K562 (cell line): ENCODE results near the gene TNF. TPM values are rescaled to one million over a fixed set of nuclear protein-coding genes. Genes with fewer than 3 reads are reported as not detected.

ENCODE experiments used
- ADNP ChIP-seq: fragments of 200-800 bp; sonication (Bioruptor generic); IDR thresholded peaks from 2 replicates; pipeline ENCODE4 v1.6.1; 2016; ENCODE audit warnings: missing genetic modification characterization, missing compliant biosample characterization
- BACH1 ChIP-seq: fragments of 200-800 bp; sonication (Bioruptor generic); IDR thresholded peaks from 2 replicates; pipeline ENCODE4 v1.6.1; 2016; ENCODE audit warnings: missing genetic modification characterization, missing compliant biosample characterization
- CAMTA2 ChIP-seq: fragments of 250-450 bp; sonication (Bioruptor Pico); conservative IDR thresholded peaks from 2 replicates; pipeline ENCODE4 v1.5.1; 2022
- EWSR1 ChIP-seq: fragments of 450-650 bp; IDR thresholded peaks from 2 replicates; pipeline ENCODE4 v1.6.1; 2018; ENCODE audit warnings: borderline replicate concordance, mild to moderate bottlenecking, low read depth, moderate library complexity; ENCODE audit not compliant: partially characterized antibody
- GTF3C2 ChIP-seq: IDR thresholded peaks from 3 replicates; pipeline ENCODE4 v1.6.1; 2011; ENCODE audit warnings: borderline replicate concordance, mild to moderate bottlenecking, moderate library complexity; ENCODE audit not compliant: insufficient read length; ENCODE audit errors: extremely low read depth
- HBP1 ChIP-seq: fragments of 450-650 bp; formaldehyde crosslinking; IDR thresholded peaks from 2 replicates; pipeline ENCODE4 v1.4.0; 2022; ENCODE audit warnings: missing genetic modification characterization
- HEY1 ChIP-seq: fragments of 250-450 bp; sonication (Bioruptor Pico); IDR thresholded peaks from 2 replicates; pipeline ENCODE4 v1.5.0; 2020; ENCODE audit warnings: mild to moderate bottlenecking, moderate library complexity, borderline replicate concordance
- HMG20A ChIP-seq: fragments of 450-650 bp; formaldehyde crosslinking; conservative IDR thresholded peaks from 2 replicates; pipeline ENCODE4 v1.4.0; 2020; ENCODE audit warnings: mild to moderate bottlenecking, mixed read lengths
- ILF3 ChIP-seq: fragments of 450-650 bp; IDR thresholded peaks from 2 replicates; pipeline ENCODE4 v1.6.1; 2018; ENCODE audit warnings: antibody characterized with exemption, mild to moderate bottlenecking, moderate library complexity, borderline replicate concordance
- RCOR1 ChIP-seq, 2 experiments: IDR thresholded peaks; 2 replicates each; pipeline ENCODE4 v1.6.1; 2012; ENCODE audit warnings: low read depth in 2 of 2, low read length in 2 of 2, borderline replicate concordance in 1 of 2, improper control_type of control experiment in 1 of 2
- SIRT6 ChIP-seq: IDR thresholded peaks from one replicate; pipeline ENCODE4 v1.6.1; 2012; ENCODE audit warnings: low read depth, mild to moderate bottlenecking, control low read depth, inconsistent platforms, low read length, moderate library complexity
- SRF ChIP-seq, 2 experiments: fragments of 250-450, 450-650 bp in 1 of 2; sonication (Bioruptor Pico) in 1 of 2; sonication (generic) in 1 of 2; formaldehyde crosslinking; IDR thresholded peaks; 2 replicates each; pipeline versions ENCODE4 v1.5.0 to v1.5.1; 2020 to 2022; ENCODE audit warnings: mild to moderate bottlenecking in 1 of 2, missing genetic modification reagents in 1 of 2
- TBL1XR1 ChIP-seq, 2 experiments: IDR thresholded peaks; 2 replicates each; pipeline ENCODE4 v1.6.1; 2012; ENCODE audit warnings: improper control_type of control experiment in 2 of 2, low read length in 2 of 2, mild to moderate bottlenecking in 1 of 2
- TRIM28 ChIP-seq: fragments of 450-650 bp; IDR thresholded peaks from 2 replicates; pipeline ENCODE4 v1.6.1; 2017
- YY1 ChIP-seq, 3 experiments: IDR thresholded peaks; 2 replicates each; pipeline ENCODE4 v1.6.1; 2011; ENCODE audit warnings: low read length in 2 of 3, mild to moderate bottlenecking in 2 of 3, moderate library complexity in 2 of 3, borderline replicate concordance in 1 of 3, control low read depth in 1 of 3, low read depth in 1 of 3; ENCODE audit not compliant: insufficient read depth in 3 of 3, insufficient replicate concordance in 2 of 3, control insufficient read depth in 1 of 3, insufficient read length in 1 of 3; ENCODE audit errors: extremely low read depth in 1 of 3
- ZKSCAN1 ChIP-seq: fragments of 150-350 bp; IDR thresholded peaks from 2 replicates; pipeline ENCODE4 v1.6.1; 2016; ENCODE audit warnings: low read depth, low read length
- ZNF146 ChIP-seq: IDR thresholded peaks from one replicate; pipeline ENCODE4 v1.6.1; 2018; ENCODE audit warnings: missing compliant biosample characterization; ENCODE audit not compliant: unreplicated experiment
- ZNF77 ChIP-seq: fragments of 250-450 bp; sonication (Bioruptor Pico); IDR thresholded peaks from 2 replicates; pipeline ENCODE4 v1.5.0; 2020
- polyA plus RNA-seq, 8 experiments: library from polyadenylated mRNA; depleted of rRNA in 4 of 8; stranded (reverse) in 5 of 8; unstranded in 3 of 8; fragments of >200 nt; fragmentation: Nextera tagmentation in 2 of 8; fragmentation: Illumina TruSeq in 1 of 8; extraction: Ambion mirVana in 2 of 8; extraction: Trizol in 1 of 8; gene quantifications; 2 replicates each; pipeline versions ENCODE4 v1.2.1 to v1.2.3, GENCODE V29; 2011 to 2014; ENCODE audit warnings: inconsistent platforms in 1 of 8, missing spikeins in 1 of 8
- total RNA-seq, 7 experiments: library from RNA; depleted of rRNA in 6 of 7; stranded (reverse); fragments of >200 nt in 6 of 7; fragmentation: Illumina TruSeq in 2 of 7; extraction: Trizol in 2 of 7; gene quantifications; 2 replicates each; pipeline versions ENCODE4 v1.2.1 to v1.2.3, GENCODE V29; 2011 to 2021; ENCODE audit warnings: low replicate concordance in 1 of 7
- TF ChIP-seq, protein P1 (sequence below): fragments of 450-650 bp; formaldehyde crosslinking; conservative IDR thresholded peaks from 2 replicates; pipeline ENCODE4 v1.4.0; 2022; ENCODE audit warnings: mild to moderate bottlenecking, missing genetic modification characterization
- TF ChIP-seq, protein P2 (sequence below): sonication (generic); formaldehyde crosslinking; IDR thresholded peaks from 2 replicates; pipeline ENCODE4 v1.8.0; 2022; ENCODE audit warnings: mild to moderate bottlenecking, low read depth, missing genetic modification reagents

TNF gene
- total and polyA plus RNA-seq, 9 of the 15 experiments (the other 6 are each of a cell fraction or from before 2014, with no cell fraction given), result 0.08 to 0.40 TPM; not detected in 7

DNA sequence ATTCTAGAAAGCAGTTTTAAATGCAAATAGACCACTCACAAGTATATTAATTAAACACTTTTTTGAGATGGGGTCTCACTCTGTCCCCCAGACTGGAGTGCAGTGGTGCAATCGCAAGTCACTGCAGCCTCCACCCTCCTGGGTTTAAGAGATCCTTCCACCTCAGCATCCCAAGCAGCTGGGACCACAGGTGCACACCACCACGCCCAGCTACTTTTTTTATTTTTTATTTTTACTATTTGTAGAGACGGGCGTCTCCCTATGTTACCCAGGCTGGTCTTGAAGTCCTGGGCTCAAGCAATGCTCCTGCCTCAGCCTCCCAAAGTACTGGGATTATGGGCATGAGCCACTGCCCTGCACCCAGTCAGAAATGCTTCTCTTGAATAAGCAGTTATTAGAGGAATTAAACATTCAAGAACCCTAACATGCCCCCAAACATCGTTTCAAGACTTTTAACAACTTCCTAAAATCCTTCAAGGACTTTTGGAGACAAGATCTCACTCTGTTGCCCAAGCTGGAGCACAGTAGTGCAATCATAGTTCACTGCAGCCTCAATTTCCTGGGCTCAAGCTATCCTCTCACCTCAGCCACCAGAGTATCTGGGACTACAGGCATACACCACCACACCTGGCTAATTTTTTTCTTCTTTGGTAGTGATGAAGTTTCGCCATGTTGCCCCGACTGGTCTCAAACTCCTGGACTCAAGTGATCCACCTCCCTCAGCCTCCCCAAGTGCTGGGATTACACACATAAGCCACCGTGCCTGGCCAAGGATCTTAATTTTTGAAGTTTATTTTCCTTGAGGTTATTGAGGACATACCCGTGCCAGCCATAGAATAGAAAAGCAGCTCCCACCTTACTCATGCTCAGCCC, 43.4 kb upstream of the TNF start (continued):
- no peak for TF ChIP-seq GTF3C2
- no peak for TF ChIP-seq TRIM28
- TF ChIP-seq ILF3, result peak; percentile 75; the same call in 1 of the 2 replicates
- TF ChIP-seq YY1 (IDR thresholded peaks at IDR 0.05; ENCODE audit: borderline replicate concordance in 1 of 3, control insufficient read depth in 1 of 3, extremely low read depth in 1 of 3, insufficient read depth in 3 of 3, insufficient read length in 1 of 3, insufficient replicate concordance in 2 of 3, low read depth in 1 of 3, low read length in 2 of 3), result no peak
- 0 out of 2 replicates have a peak, but pooled peaks have one; percentile 40 for TF ChIP-seq CAMTA2 (CRISPR knock-in tag)
- TF ChIP-seq ZKSCAN1, result no peak
- TF ChIP-seq ADNP (tag), result no peak
- TF ChIP-seq BACH1, result no peak
- no peak for TF ChIP-seq TBL1XR1 (IDR thresholded peaks at IDR 0.05; ENCODE audit: low read length in 2 of 2)
- peak; percentile 32 for TF ChIP-seq EWSR1
- TF ChIP-seq, protein P1, sequence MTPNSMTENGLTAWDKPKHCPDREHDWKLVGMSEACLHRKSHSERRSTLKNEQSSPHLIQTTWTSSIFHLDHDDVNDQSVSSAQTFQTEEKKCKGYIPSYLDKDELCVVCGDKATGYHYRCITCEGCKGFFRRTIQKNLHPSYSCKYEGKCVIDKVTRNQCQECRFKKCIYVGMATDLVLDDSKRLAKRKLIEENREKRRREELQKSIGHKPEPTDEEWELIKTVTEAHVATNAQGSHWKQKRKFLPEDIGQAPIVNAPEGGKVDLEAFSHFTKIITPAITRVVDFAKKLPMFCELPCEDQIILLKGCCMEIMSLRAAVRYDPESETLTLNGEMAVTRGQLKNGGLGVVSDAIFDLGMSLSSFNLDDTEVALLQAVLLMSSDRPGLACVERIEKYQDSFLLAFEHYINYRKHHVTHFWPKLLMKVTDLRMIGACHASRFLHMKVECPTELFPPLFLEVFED, result peak; percentile 97
- 0 out of 2 replicates have a peak, but pooled peaks have one; percentile 50 for TF ChIP-seq HBP1 (CRISPR knock-in tag)
- no peak for TF ChIP-seq ZNF146
- TF ChIP-seq, protein P2, sequence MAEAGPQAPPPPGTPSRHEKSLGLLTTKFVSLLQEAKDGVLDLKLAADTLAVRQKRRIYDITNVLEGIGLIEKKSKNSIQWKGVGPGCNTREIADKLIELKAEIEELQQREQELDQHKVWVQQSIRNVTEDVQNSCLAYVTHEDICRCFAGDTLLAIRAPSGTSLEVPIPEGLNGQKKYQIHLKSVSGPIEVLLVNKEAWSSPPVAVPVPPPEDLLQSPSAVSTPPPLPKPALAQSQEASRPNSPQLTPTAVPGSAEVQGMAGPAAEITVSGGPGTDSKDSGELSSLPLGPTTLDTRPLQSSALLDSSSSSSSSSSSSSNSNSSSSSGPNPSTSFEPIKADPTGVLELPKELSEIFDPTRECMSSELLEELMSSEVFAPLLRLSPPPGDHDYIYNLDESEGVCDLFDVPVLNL (CRISPR knock-in tag), result no peak
- no peak for TF ChIP-seq HEY1
- TF ChIP-seq HMG20A (CRISPR knock-in tag), result no peak
- TF ChIP-seq RCOR1 (IDR thresholded peaks at IDR 0.05; ENCODE audit: borderline replicate concordance in 1 of 2, low read depth in 2 of 2, low read length in 2 of 2), result no peak
- no peak for TF ChIP-seq ZNF77
- no peak for TF ChIP-seq SRF (CRISPR knock-in tag; IDR thresholded peaks at IDR 0.05)
- no peak for TF ChIP-seq SIRT6
